Trophoblast cell (in vitro differentiated cells and primary cell): ENCODE data around the gene BTBD17.
A peak's percentile ranks its signal among the peaks of the same experiment; 100 is the strongest.

Experiments used
- DNase-seq, 2 donors: peaks; one replicate each; pipeline ENCODE4 v3.0.0-alpha.2; 2016
- H2AFZ ChIP-seq: 2 replicates; pipeline ENCODE4 v1.6.1; 2013; ENCODE audit warnings: low read length, moderate library complexity, mild to moderate bottlenecking; ENCODE audit not compliant: insufficient read depth, poor library complexity
- H2AK5ac ChIP-seq: 2 replicates; pipeline ENCODE4 v1.6.1; 2013; ENCODE audit warnings: mild to moderate bottlenecking, low read length
- H2BK120ac ChIP-seq: 2 replicates; pipeline ENCODE4 v1.6.1; 2013; ENCODE audit warnings: low read length, mild to moderate bottlenecking, moderate library complexity; ENCODE audit not compliant: insufficient read depth, poor library complexity
- H2BK12ac ChIP-seq: 2 replicates; pipeline ENCODE4 v1.6.1; 2013; ENCODE audit warnings: mild to moderate bottlenecking, low read length, moderate library complexity
- H2BK5ac ChIP-seq: 2 replicates; pipeline ENCODE4 v1.6.1; 2013; ENCODE audit warnings: low read length, low read depth, moderate library complexity, mild to moderate bottlenecking; ENCODE audit not compliant: poor library complexity
- H3K14ac ChIP-seq: 2 replicates; pipeline ENCODE4 v1.6.1; 2013; ENCODE audit warnings: mild to moderate bottlenecking, low read length
- H3K18ac ChIP-seq: 2 replicates; pipeline ENCODE4 v1.6.1; 2013; ENCODE audit warnings: mild to moderate bottlenecking, low read length
- H3K23ac ChIP-seq: 2 replicates; pipeline ENCODE4 v1.6.1; 2013; ENCODE audit warnings: low read length
- H3K27ac ChIP-seq: 2 replicates; pipeline ENCODE4 v1.5.1; 2013; ENCODE audit warnings: low read depth, mild to moderate bottlenecking, inconsistent platforms, low read length, moderate library complexity
- H3K27me3 ChIP-seq: 2 replicates; pipeline ENCODE4 v1.6.1; 2013; ENCODE audit warnings: inconsistent platforms, mild to moderate bottlenecking, low read length, moderate library complexity; ENCODE audit not compliant: insufficient read depth
- H3K36me3 ChIP-seq, 2 experiments: 1 replicate in 1 of 2; 2 replicates in 1 of 2; pipeline ENCODE4 v1.6.1; 2013; ENCODE audit warnings: low read length in 2 of 2, mild to moderate bottlenecking in 2 of 2, moderate library complexity in 1 of 2; ENCODE audit not compliant: insufficient read depth in 2 of 2, control insufficient read depth in 1 of 2
- H3K4ac ChIP-seq: 2 replicates; pipeline ENCODE4 v1.6.1; 2013; ENCODE audit warnings: low read depth, mild to moderate bottlenecking, low read length, moderate library complexity
- H3K4me1 ChIP-seq, 2 experiments: 1 replicate in 1 of 2; 2 replicates in 1 of 2; pipeline ENCODE4 v1.6.1; 2013; ENCODE audit warnings: low read length in 2 of 2, mild to moderate bottlenecking in 2 of 2, moderate library complexity in 1 of 2; ENCODE audit not compliant: insufficient read depth in 2 of 2, control insufficient read depth in 1 of 2
- H3K4me2 ChIP-seq: 2 replicates; pipeline ENCODE4 v1.6.1; 2013; ENCODE audit warnings: inconsistent platforms, mild to moderate bottlenecking, low read length, moderate library complexity
- H3K4me3 ChIP-seq: 2 replicates; pipeline ENCODE4 v1.5.1; 2013; ENCODE audit warnings: mild to moderate bottlenecking, low read depth, low read length, inconsistent platforms
- H3K79me1 ChIP-seq: one replicate; pipeline ENCODE4 v1.6.1; 2013; ENCODE audit warnings: low read length
- H3K79me2 ChIP-seq: 2 replicates; pipeline ENCODE4 v1.6.1; 2013; ENCODE audit warnings: low read length, mild to moderate bottlenecking; ENCODE audit not compliant: control insufficient read depth, insufficient read depth, poor library complexity
- H3K9ac ChIP-seq: 2 replicates; pipeline ENCODE4 v1.6.1; 2013; ENCODE audit warnings: mild to moderate bottlenecking, low read length
- H3K9me3 ChIP-seq: 2 replicates; pipeline ENCODE4 v1.6.1; 2013; ENCODE audit warnings: low read depth, mild to moderate bottlenecking, control low read depth, inconsistent platforms, low read length; ENCODE audit not compliant: insufficient read depth
- H4K12ac ChIP-seq: 2 replicates; pipeline ENCODE4 v1.6.1; 2013; ENCODE audit warnings: low read depth, mild to moderate bottlenecking, low read length, moderate library complexity
- H4K8ac ChIP-seq: 2 replicates; pipeline ENCODE4 v1.6.1; 2013; ENCODE audit warnings: low read depth, mild to moderate bottlenecking, low read length, moderate library complexity
- H4K91ac ChIP-seq: one replicate; pipeline ENCODE4 v1.6.1; 2013; ENCODE audit warnings: low read depth, mild to moderate bottlenecking, low read length, moderate library complexity
- WGBS: extraction: QIAGEN DNeasy Blood & Tissue Kit; methylation state at CpG from one replicate; pipeline ENCODE4 v1.1.7; 2013; ENCODE audit warnings: missing lambda C conversion rate; ENCODE audit not compliant: insufficient read length, insufficient coverage; ENCODE audit errors: extremely low coverage; 5-methylcytosine and 5-hydroxymethylcytosine counted together

BTBD17 gene

GRCh38 chr17:74380086-74380958 lies 18.7 kb upstream of the BTBD17 start:
- Histone ChIP-seq H4K8ac (no peak overlapping the region), H2BK120ac (no peak overlapping the region), H3K18ac (no peak overlapping the region), H4K91ac (no peak overlapping the region), H3K4me2 (no peak overlapping the region), H3K9me3 (no peaks in the 10 kb centered on the region), H3K23ac (no peak overlapping the region), H2AK5ac (no peak overlapping the region), H3K79me2 (no peaks in the 10 kb centered on the region), H3K4ac (no peak overlapping the region), H3K27ac (no peak overlapping the region), H3K9ac (no peak overlapping the region), H4K12ac (no peak overlapping the region), H3K79me1 (no peaks in the 10 kb centered on the region), H2AFZ (no peak overlapping the region), H2BK5ac (no peak overlapping the region), H3K4me1 (peaks cover 9% of the 10 kb centered on the region in 2 experiments), H2BK12ac (no peak overlapping the region), H3K4me3 (no peak overlapping the region), H3K36me3 (no peaks in the 10 kb centered on the region), H3K14ac (no peak overlapping the region), H3K27me3 (no peaks in the 10 kb centered on the region)
- no CpG with 5 or more reads among the region's 17 CpGs for WGBS
- DNase-seq, result peak; percentile 52 to 64

- Histone ChIP-seq H4K12ac (no peak overlapping the region), H3K18ac (no peak overlapping the region), H3K27me3 (no peaks in the 10 kb centered on the region), H3K36me3 (no peaks in the 10 kb centered on the region), H2AFZ (no peak overlapping the region), H2AK5ac (no peak overlapping the region), H3K9me3 (no peaks in the 10 kb centered on the region), H3K23ac (no peak overlapping the region), H3K27ac (no peak overlapping the region), H3K9ac (no peak overlapping the region), H2BK5ac (no peak overlapping the region), H3K79me2 (no peaks in the 10 kb centered on the region), H3K4ac (no peak overlapping the region), H3K4me2 (peak overlapping the region; percentile 30), H3K79me1 (no peaks in the 10 kb centered on the region), H3K4me1 (peaks cover 9% of the 10 kb centered on the region in 2 experiments), H3K14ac (no peak overlapping the region), H3K4me3 (no peak overlapping the region), H2BK120ac (no peak overlapping the region), H2BK12ac (no peak overlapping the region), H4K91ac (no peak overlapping the region), H4K8ac (no peak overlapping the region)
- WGBS, result no CpG with 5 or more reads among the region's 20 CpGs
- peak; percentile 68 to 82 for DNase-seq
Measured at GRCh38 chr17:74379495-74380085, 17.9 kb upstream of the BTBD17 start.

- no peak overlapping the region for H4K8ac ChIP-seq
- no peak overlapping the region for H3K4ac ChIP-seq
- H3K14ac ChIP-seq, result no peak overlapping the region
- H3K4me3 ChIP-seq, result no peak overlapping the region
- no peak overlapping the region for H2BK5ac ChIP-seq
- H3K27me3 ChIP-seq, result no peaks in the 10 kb centered on the region
- H3K23ac ChIP-seq, result no peak overlapping the region
- no peak overlapping the region for H2AFZ ChIP-seq
- no peak overlapping the region for H4K91ac ChIP-seq
- H4K12ac ChIP-seq, result no peak overlapping the region
- no peak overlapping the region for H3K4me2 ChIP-seq
- peak in 1 of 2 donors; percentile 13 for DNase-seq
- H3K9me3 ChIP-seq, result no peaks in the 10 kb centered on the region
- no peak overlapping the region for H2BK12ac ChIP-seq
- H3K27ac ChIP-seq, result no peak overlapping the region
- no peak overlapping the region for H3K9ac ChIP-seq
- no peaks in the 10 kb centered on the region for H3K79me2 ChIP-seq
- H3K36me3 ChIP-seq, result no peaks in the 10 kb centered on the region
- no peak overlapping the region for H2BK120ac ChIP-seq
- H2AK5ac ChIP-seq, result no peak overlapping the region
- H3K79me1 ChIP-seq, result no peaks in the 10 kb centered on the region
- H3K4me1 ChIP-seq, result peaks cover 4% of the 10 kb centered on the region in 2 experiments
- WGBS, result no CpG with 5 or more reads among the region's 3 CpGs
- no peak overlapping the region for H3K18ac ChIP-seq
Measured at GRCh38 chr17:74374858-74375257, 13.2 kb upstream of the BTBD17 start.

DNA sequence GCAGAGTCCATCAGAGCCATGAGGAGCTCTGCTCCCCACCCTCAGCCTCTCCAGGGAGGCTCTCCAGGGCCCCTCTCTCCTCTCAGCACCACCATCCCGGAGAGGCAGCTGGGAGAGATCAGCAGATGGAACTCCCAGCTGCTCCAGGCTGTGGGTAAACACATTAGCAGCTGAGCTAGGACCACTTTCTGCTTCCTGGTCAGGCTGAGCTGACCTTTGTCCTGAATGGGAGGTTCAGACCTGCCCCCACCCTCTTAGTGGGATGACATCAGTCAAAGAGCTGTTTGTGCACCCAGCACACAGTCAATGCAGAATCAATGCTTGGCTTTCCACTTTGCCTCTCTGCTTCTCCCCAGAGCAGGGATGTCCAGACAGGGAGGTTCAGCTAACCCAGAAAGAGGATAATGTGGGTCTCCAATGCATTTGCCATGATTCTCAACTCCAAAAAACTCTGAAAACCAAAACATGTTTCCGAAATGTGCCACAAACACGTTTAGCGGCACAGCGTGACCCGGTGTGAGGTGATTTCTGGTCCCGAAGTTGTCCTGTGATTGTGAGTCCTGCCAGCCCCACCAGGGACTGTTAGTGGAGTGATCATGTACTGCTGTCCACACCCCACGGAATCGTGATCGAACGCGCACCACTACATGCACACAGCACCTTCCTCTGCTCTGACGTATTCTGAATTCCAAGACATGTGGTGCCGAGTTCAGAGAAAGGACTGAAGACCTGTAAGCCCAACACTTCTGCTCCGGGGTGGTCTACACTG lies 12.4 kb upstream of the BTBD17 start:
- Histone ChIP-seq H2BK12ac (no peak overlapping the region), H3K79me1 (no peaks in the 10 kb centered on the region)
- WGBS, result no CpG with 5 or more reads among the region's 15 CpGs

More for the DNA sequence above, 12.4 kb upstream of the BTBD17 start:
- no peaks in the 10 kb centered on the region for H3K4me1 ChIP-seq
- H4K91ac ChIP-seq, result no peak overlapping the region
- no peak for DNase-seq
- H3K14ac ChIP-seq, result no peak overlapping the region
- H2BK5ac ChIP-seq, result no peak overlapping the region
- no peak overlapping the region for H3K27ac ChIP-seq
- H4K12ac ChIP-seq, result no peak overlapping the region
- H3K4ac ChIP-seq, result no peak overlapping the region
- H2AFZ ChIP-seq, result no peak overlapping the region
- no peak overlapping the region for H2BK120ac ChIP-seq
- H3K9me3 ChIP-seq, result no peaks in the 10 kb centered on the region
- no peaks in the 10 kb centered on the region for H3K27me3 ChIP-seq
- no peak overlapping the region for H4K8ac ChIP-seq
- no peak overlapping the region for H2AK5ac ChIP-seq
- no peak overlapping the region for H3K4me2 ChIP-seq
- no peaks in the 10 kb centered on the region for H3K79me2 ChIP-seq
- H3K36me3 ChIP-seq, result no peaks in the 10 kb centered on the region
- no peak overlapping the region for H3K23ac ChIP-seq
- no peak overlapping the region for H3K4me3 ChIP-seq
- no peak overlapping the region for H3K18ac ChIP-seq
- no peak overlapping the region for H3K9ac ChIP-seq
